Inflammatory macrophage treated with lipopolysaccharide for 4 hours (primary cell): ENCODE measurements around the gene TCF3.
A peak's percentile ranks its signal among the peaks of the same experiment; 100 is the strongest.

Experiments used
- DNase-seq: peaks from one replicate; pipeline ENCODE4 v3.0.0-alpha.2; 2020

TCF3 gene

GRCh38 chr19:1609103-1609396 lies 43.4 kb downstream of the TCF3 start:
- no peak for DNase-seq

GRCh38 chr19:1608359-1609102 lies 43.9 kb downstream of the TCF3 start:
- no peak for DNase-seq

- DNase-seq, result no peak
Measured at GRCh38 chr19:1606138-1606651, 46.2 kb downstream of the TCF3 start.

DNA sequence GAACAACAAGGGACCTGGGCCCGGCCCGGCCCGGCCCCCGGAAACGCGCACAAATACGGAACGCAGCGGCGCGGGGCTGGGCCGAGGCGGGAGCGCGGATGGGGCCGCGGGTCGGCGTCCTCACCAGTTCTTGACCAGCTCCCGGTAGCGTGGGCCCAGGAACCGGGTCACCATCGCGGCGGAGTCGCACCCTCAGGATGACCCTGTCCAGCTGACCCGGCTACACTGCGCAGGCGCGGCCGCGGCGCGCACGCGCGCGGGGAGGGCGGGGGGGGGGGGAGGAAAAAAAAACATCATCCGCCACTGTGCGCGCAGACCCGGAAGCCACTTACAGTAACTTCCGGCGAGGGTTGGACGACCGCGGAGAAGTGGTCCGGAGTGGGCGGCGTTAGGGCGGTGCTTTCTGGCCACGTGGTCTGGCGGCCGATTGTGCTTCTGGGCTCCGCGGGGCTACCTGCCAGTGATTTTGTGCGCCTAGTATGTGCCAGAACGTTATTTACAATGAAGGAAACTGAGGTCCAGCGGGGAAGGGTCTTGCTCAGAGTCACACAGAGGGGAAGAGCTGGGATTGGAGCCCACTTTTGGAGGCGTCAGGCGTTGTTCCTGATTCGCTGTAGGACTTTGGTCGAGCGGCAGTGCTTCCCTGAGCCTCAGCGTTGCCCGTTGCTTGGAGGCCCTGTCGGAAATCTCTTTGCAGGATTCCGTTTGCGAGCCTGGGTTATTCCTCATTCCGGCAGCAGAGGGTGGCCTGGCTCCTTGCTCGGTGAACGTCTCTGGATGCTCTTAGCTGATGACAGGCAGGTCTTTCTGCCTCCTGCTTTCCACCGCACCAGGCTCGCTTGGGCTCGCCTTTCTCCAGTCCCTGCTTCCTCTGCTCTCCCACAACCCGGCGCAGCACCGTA lies 46.9 kb downstream of the TCF3 start, which contains the start of gene UQCR11:
Gene UQCR11, minus strand, starts transcription at position 227 of the 902 bp plus-strand sequence. Its CDS starts 53 bp downstream, at position 174.
- peak; percentile 94 for DNase-seq

DNA sequence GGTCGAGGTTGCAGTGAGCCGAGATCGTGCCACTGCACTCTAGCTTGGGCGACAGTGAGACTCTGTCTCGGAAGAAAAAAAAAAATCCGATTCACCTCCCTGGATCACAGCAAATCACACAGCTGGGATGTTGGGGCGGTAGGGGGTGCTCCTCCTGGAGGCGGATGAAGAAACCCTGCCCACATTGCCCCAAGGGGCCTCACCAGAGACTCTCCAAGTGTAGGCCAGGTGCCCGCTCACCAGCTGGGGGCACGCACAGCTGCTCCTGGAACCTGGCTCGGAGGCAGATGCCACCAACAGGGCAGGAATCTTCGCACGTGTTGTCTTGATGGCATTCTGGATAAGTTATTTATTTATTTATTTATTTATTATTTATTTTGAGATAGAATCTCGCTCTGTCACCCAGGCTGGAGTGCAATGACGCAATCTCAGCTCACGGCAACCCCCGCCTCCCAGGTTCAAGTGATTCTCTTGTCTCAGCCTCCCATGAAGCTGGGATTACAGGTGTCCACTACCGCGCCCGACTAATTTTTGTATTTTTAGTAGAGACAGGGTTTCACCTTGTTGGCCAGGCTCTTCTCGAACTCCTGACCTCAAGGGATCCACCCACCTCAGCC lies 50.2 kb downstream of the TCF3 start:
- no peak for DNase-seq

GRCh38 chr19:1601613-1602064 lies 50.8 kb downstream of the TCF3 start:
- peak; percentile 50 for DNase-seq

GRCh38 chr19:1599460-1599846 lies 53.0 kb downstream of the TCF3 start:
- no peak for DNase-seq

DNA sequence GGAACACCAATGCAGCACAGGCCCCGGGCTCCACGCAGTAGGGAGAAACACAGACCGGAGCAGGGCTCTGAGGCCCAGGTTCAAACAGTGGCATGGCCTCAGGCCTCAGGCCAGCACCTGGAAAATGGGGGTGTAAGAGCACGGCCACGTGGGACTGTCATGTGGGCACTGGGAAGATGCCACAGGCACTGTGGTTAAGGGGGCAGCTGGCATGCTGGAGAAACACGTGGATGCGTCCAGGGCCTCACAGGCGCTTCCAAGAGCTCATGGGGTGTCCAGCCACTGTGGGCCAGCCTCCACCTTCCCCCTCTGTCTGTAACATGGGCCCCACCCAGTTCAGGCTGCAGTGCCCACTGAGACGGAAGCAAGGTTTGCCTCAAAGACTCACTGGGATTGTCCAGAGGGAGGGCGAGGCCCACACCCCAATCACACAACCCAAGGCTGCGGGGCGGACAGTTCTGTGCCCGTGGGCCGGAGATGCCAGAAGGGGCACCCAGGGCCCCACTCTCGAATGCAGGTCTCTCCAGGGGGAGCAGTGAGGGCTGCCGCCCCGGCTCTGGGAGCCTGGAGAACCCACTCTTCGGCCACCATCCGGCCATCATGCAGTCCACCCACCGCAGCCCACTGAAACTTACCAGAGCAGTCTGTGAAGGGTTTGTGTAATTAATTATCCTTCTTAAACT lies 53.5 kb downstream of the TCF3 start:
- DNase-seq, result no peak

DNA sequence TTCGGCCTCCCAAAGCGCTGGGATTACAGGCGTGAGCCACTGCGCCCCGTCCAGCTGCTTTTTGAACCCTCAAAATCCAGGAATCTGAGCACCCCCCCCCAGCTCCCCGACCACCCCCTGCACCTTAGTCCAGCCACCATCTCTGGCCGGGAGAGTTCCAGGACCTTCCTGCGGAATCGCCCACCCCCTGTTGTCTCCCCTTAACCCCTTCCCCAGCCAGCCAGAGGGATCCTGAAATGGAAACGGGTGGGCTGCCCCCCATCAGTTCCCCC lies 59.0 kb downstream of the TCF3 start:
- no peak for DNase-seq

GRCh38 chr19:1592755-1593500 lies 59.5 kb downstream of the TCF3 start, which contains the start of gene MBD3:
MBD3 (minus strand) TSS chr19:1592865; CDS start chr19:1592631, 234 bp downstream.
- DNase-seq, result peak; percentile 97

- peak; percentile 93 for DNase-seq
Measured at GRCh38 chr19:1592024-1592754, 60.2 kb downstream of the TCF3 start.

- peak; percentile 7 for DNase-seq
Measured at GRCh38 chr19:1591421-1592023, 60.9 kb downstream of the TCF3 start.

- DNase-seq, result peak; percentile 8
Measured at GRCh38 chr19:1590641-1591397, 61.6 kb downstream of the TCF3 start.

- no peak for DNase-seq
Measured at GRCh38 chr19:1587872-1588271, 64.5 kb downstream of the TCF3 start.

- DNase-seq, result no peak
Measured at GRCh38 chr19:1585243-1585580, 67.2 kb downstream of the TCF3 start.

DNA sequence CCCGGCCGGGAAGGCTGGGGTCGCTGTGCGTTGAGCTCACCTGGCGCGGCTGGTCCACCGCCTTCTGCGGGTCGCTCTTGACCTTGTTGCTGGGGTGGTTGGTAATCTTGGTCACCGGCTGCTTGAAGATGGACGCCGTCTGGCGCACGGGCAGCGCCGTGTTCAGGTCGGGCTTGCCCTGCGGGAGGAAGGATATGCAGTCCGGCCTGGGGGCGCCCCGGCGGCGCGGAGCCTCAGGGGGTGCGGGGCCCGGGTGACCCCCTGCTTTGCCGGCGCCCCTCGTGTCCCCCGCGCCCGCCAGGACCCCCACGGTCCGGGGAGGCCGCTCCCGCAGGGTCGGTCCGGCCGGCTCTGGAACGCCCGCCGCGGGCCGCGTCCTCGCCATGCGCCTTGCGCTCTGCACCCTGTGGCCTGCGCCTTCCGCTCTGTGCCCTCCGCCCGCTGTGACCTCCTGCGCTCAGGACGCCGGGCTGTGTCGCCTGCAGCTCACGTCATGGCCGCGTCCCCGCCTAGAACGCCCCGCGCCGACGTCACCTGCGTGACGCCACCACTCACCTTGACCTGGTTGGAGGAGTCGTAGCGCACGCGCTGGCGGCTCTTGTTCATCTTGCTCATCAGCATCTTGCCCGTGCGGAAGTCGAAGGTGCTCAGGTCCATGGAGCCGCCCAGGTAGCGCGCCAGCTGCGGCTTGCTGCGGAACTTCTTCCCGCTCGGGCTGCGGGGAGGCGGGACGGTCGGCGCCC lies 67.7 kb downstream of the TCF3 start:
- no peak for DNase-seq

DNA sequence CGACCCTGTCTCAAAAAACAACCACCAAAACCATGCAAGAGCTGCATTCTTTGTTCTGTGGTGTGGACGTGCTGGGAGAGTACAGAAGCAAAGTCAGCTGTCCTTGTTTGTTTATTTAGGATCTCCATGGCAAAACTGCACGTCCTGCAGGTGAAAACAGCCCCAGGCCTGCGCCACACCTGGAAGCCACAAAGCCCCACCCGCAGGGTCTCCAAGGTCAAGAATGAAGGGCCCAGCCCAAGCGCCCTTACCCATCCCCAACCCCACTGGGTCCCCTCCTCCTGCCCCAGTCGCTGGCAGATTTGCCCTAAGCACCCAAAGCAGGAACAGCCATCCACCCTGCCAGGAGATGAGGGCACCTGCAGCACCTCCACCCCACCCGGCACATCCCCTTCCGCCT lies 70.2 kb downstream of the TCF3 start:
- DNase-seq, result no peak

DNA sequence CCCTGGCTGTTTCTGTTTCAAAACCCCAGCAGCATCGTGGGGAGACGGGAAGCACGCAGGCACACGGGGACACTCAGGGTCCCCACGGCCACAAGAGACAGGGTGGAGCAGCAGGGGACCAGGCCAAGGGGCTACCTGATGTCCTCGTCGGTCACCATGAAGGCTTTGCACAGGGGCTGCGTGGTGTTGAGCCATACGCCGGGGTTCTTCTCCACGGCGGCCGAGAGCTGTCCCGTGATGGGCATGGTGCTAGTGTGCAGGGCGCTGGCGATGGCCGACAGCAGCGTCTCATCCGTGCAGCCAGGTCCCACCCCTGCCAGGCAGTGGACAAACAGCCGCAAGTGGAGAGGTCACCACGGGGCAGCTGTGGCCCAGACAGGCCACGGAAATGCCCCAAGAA lies 71.5 kb downstream of the TCF3 start:
- DNase-seq, result no peak

GRCh38 chr19:1580382-1580781 lies 72.0 kb downstream of the TCF3 start:
- DNase-seq, result no peak

- no peak for DNase-seq
Measured at GRCh38 chr19:1579222-1579621, 73.2 kb downstream of the TCF3 start.
